Stimulated activated memory B cell treated with anti-CD40 and anti-IgM and Interleukin-4, amounts not matched to agents 10 μg/mL and 1 μg/mL and 100 μg/mL, for 72 hours (primary cell): ENCODE measurements around the gene CTNNB1.

Source experiments
- ATAC-seq: fragments of 150-1000 bp; cut with Tn5 transposase; 2 replicates; pipeline ENCODE4 v1.10.0; 2021
- H3K27ac Mint-ChIP-seq: one replicate; pipeline ENCODE4 v1.8.0; 2022; ENCODE audit warnings: mild to moderate bottlenecking, mixed read lengths
- H3K27me3 Mint-ChIP-seq: one replicate; pipeline ENCODE4 v1.8.0; 2022; ENCODE audit warnings: mixed read lengths
- H3K36me3 Mint-ChIP-seq: one replicate; pipeline ENCODE4 v1.8.0; 2022; ENCODE audit warnings: mixed read lengths
- H3K4me1 Mint-ChIP-seq: one replicate; pipeline ENCODE4 v1.8.0; 2022; ENCODE audit warnings: mixed read lengths
- H3K4me3 Mint-ChIP-seq: one replicate; pipeline ENCODE4 v1.8.0; 2022; ENCODE audit warnings: mild to moderate bottlenecking, moderate library complexity, mixed read lengths
- H3K9me3 Mint-ChIP-seq: one replicate; pipeline ENCODE4 v1.8.0; 2022; ENCODE audit warnings: mixed read lengths

Gene CTNNB1

DNA sequence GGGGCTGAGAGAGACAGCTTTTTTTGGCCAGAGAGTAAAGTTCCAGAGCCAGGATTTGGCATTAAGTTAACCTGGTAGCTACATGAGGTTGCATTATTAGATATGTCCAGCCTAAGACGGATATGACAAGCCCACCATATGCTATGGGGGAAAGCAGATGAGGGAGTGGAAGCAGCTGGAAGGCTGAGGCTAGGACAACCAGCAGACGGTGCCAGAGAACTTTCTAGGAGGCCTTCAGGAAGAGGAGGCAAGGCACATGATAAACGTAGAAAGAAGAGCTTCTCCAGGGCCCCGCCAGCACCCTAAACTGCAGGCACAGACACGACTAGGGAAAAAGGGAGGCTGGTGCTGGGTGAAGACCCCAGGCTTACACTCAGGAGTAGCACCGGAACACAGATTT lies 87.0 kb downstream of the CTNNB1 start:
- Mint-ChIP-seq H3K9me3 (peaks cover 8% of the 10 kb centered on the region), H3K4me3 (no peak overlapping the region), H3K4me1 (no peaks in the 10 kb centered on the region), H3K36me3 (peaks cover 13% of the 10 kb centered on the region), H3K27ac (no peak overlapping the region), H3K27me3 (no peaks in the 10 kb centered on the region)
- no peak for ATAC-seq

DNA sequence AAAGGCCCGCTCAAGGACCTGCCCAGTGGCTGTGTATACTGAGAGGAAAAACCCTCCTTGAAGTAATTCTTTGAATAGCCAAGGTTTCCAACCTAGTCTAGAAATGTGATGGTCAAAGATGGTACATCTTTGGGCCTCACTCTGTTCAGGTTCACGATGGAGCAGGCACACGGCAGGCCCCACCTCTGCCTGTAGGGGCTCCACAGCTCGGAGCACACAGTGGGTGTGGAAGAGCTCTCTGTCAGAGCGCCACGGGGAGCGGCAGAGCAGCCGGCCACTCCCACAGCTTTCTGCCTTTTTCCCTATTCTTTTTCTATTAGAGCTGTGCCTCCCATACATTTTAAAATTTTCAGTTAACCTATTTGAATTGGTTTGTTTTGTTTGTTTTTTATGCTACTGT lies 89.5 kb downstream of the CTNNB1 start:
- Mint-ChIP-seq H3K36me3 (peaks cover 14% of the 10 kb centered on the region), H3K4me3 (no peak overlapping the region), H3K27me3 (no peaks in the 10 kb centered on the region), H3K9me3 (peaks cover 5% of the 10 kb centered on the region), H3K4me1 (no peaks in the 10 kb centered on the region), H3K27ac (no peak overlapping the region)
- ATAC-seq: no peak
